ENCODE data around the gene CDON.

Gene CDON

DNA sequence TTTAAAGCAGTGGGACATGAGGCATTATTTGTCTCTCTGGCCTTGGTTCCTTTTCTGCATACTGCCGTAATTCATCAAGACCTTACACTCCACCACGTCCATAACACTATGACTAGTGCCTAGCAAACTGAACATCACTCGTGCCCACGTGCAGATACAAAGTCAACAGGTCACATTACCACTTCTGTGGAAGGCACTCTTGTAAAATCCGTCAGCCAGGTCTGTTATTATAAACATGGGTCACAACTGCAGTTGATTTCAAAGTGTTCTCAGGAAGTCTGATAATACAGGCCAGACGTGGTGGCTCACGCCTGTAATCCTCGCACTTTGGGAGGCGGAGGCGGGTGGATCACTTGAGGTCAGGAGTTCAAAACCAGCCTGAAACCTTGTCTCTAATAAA lies 102.7 kb downstream of the CDON start:
- no peak overlapping the region for H3K4me3 ChIP-seq (ENCODE audit: low read length)
- H3K9me3 ChIP-seq (ENCODE audit: control insufficient read depth, low read depth, low read length), result no peaks in the 10 kb centered on the region
- no peaks in the 10 kb centered on the region for H3K27me3 ChIP-seq (ENCODE audit: control insufficient read depth, insufficient read depth, low read length)
- H3K9ac ChIP-seq (ENCODE audit: low read length), result no peak overlapping the region
- peaks cover 3% of the 10 kb centered on the region for H3K36me3 ChIP-seq (ENCODE audit: control insufficient read depth, low read depth, low read length)
- no peaks in the 10 kb centered on the region for H3K4me1 ChIP-seq (ENCODE audit: control insufficient read depth, low read depth, low read length)
- no peak overlapping the region for H3K27ac ChIP-seq (ENCODE audit: low read length)

DNA sequence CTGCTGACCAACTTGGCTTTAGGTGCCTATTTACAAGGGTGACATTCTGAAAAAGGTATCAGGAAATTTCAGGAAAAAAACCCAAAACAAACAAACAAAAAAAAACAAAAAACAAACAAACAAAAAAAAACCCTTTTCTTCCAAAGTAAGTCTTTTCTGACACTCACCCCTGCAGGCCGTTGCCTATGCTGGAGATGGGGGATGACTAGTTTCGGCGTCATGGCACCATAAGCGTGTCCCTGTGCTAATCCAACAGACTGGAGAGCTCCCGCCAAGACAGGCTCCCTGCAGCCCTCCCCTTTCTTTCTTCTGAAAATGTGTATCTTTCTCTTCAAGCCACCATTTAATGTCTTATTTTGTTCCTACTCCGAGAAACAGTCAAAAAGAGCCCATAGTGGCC lies 103.2 kb downstream of the CDON start:
- Histone ChIP-seq H3K9me3 (ENCODE audit: control insufficient read depth, low read depth, low read length) (no peaks in the 10 kb centered on the region), H3K36me3 (ENCODE audit: control insufficient read depth, low read depth, low read length) (peaks cover 3% of the 10 kb centered on the region), H3K27ac (ENCODE audit: low read length) (no peak overlapping the region), H3K4me3 (ENCODE audit: low read length) (no peak overlapping the region), H3K9ac (ENCODE audit: low read length) (no peak overlapping the region), H3K27me3 (ENCODE audit: control insufficient read depth, insufficient read depth, low read length) (no peaks in the 10 kb centered on the region), H3K4me1 (ENCODE audit: control insufficient read depth, low read depth, low read length) (no peaks in the 10 kb centered on the region)

DNA sequence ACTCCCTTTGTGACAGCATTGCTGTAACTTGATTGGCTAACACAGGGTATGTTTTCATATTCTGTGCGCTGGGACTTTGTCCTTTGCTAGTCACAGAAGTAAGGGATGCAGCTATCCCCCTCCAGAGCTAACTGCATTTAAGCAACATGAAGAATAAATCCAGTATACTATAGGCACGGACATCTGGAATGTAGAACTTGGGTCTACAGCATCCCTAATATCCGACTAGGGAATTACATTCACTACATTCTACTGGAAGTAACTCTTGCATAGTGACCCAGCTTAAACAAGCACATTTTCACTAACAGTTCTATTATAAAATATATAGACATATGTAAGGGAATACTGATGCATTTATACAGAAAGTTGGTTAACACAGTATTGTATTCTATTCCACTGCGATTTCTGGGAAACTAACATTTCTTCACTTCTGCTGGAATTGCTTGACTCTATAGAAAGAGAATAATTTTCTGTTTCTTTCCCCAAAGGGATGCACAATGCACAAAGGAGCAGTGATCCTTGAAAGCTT lies 103.7 kb downstream of the CDON start:
- H3K9me3 ChIP-seq (ENCODE audit: control insufficient read depth, low read depth, low read length), result no peaks in the 10 kb centered on the region
- no peaks in the 10 kb centered on the region for H3K27me3 ChIP-seq (ENCODE audit: control insufficient read depth, insufficient read depth, low read length)
- H3K27ac ChIP-seq (ENCODE audit: low read length), result no peak overlapping the region
- no peaks in the 10 kb centered on the region for H3K4me1 ChIP-seq (ENCODE audit: control insufficient read depth, low read depth, low read length)
- peaks cover 3% of the 10 kb centered on the region for H3K36me3 ChIP-seq (ENCODE audit: control insufficient read depth, low read depth, low read length)
- no peak overlapping the region for H3K4me3 ChIP-seq (ENCODE audit: low read length)
- H3K9ac ChIP-seq (ENCODE audit: low read length), result no peak overlapping the region

DNA sequence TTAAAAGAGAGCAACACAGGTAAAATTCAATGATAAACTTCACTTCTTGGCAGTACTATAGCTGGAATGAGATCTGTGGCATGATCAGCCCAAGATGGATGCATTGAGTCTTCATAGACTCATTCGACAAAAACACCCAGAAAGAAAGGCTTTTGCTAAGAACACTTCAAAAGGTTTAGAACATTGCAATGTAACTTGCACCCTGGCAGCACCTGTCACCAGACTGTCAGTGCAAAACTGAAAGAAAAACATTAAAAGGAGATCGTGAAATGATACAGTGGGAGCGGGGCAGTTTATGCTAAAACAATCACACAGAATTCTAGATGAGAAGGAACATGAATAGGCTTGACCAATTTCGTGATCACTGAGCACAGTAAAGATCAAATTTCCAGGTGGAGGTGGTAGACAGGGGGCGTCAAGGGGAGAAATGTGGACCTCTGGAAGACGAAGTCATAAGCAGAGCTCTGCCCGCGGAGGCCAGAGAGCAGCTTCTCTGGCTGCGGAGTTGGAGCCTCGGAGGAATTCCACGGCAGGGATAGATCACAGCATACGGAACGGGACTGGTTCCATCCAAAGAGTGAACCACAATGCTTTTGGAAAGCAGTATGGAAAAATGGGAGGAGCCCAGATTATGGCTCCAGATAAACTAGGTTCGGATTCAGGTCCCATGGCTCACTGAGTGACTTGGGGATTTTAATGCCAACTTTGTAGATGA lies 104.9 kb downstream of the CDON start:
- H3K9me3 ChIP-seq (ENCODE audit: control insufficient read depth, low read depth, low read length), result no peaks in the 10 kb centered on the region
- peaks cover 3% of the 10 kb centered on the region for H3K36me3 ChIP-seq (ENCODE audit: control insufficient read depth, low read depth, low read length)
- H3K27me3 ChIP-seq (ENCODE audit: control insufficient read depth, insufficient read depth, low read length), result no peaks in the 10 kb centered on the region
- no peaks in the 10 kb centered on the region for H3K4me1 ChIP-seq (ENCODE audit: control insufficient read depth, low read depth, low read length)
- no peak overlapping the region for H3K9ac ChIP-seq (ENCODE audit: low read length)
- H3K27ac ChIP-seq (ENCODE audit: low read length), result no peak overlapping the region
- H3K4me3 ChIP-seq (ENCODE audit: low read length), result no peak overlapping the region

DNA sequence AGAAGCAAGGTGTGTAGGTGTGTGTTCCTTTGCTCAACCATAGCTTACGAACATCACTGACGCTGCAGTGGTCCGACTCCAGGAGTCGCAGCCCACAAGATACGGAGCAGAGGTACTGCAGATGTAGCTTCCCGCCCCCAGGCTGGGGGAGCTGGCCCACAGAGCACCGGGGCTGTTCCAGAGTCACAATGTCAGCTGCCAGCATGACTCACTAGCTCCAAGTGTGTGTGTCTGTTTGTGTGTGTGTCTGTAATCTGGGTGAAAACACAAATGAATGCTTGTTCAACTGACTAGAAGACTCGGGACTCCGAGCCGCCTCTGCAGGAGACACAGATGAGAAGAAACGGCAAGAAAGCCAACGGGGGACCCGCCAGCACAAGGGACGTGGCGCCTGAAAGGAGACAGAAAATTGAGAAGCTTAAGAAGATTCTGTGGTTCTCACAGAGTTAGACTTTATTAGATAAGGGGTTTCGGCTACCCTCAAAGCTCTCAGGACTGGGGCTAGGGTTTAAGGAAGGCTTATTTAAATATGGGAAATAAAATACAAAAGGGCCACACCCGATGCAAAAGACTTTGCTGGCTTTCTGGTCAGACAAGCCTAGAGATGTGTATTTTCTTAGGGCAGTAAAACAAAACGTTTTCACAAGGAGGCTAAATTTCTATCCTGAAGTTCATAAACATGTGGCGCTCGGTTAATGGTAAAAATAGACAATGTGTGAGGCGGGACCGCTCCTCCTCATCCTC lies 106.1 kb downstream of the CDON start:
- Histone ChIP-seq H3K27me3 (ENCODE audit: control insufficient read depth, insufficient read depth, low read length) (no peaks in the 10 kb centered on the region), H3K36me3 (ENCODE audit: control insufficient read depth, low read depth, low read length) (peaks cover 3% of the 10 kb centered on the region), H3K9me3 (ENCODE audit: control insufficient read depth, low read depth, low read length) (no peaks in the 10 kb centered on the region), H3K9ac (ENCODE audit: low read length) (no peak overlapping the region), H3K4me1 (ENCODE audit: control insufficient read depth, low read depth, low read length) (no peaks in the 10 kb centered on the region), H3K4me3 (ENCODE audit: low read length) (no peak overlapping the region), H3K27ac (ENCODE audit: low read length) (no peak overlapping the region)

DNA sequence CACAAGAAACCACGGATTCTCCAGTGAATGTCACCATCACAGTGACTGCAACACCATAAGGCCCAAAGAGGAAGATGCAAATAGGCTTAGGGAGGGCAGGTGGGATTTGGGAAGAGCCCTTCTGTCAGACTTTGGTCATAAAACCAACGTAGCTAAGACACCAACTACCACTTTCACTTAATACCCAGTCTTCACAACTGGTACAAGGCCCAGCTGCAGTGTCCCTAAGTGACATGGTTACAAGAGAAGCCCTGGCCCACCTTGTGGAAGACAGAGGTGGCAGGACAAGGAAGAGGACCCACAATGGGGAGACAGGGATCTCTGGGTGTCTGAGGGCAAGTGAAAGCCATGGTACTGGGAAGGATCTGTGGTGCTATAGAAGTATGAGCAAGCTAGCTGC lies 106.8 kb downstream of the CDON start:
- H3K4me3 ChIP-seq (ENCODE audit: low read length), result no peak overlapping the region
- H3K27me3 ChIP-seq (ENCODE audit: control insufficient read depth, insufficient read depth, low read length), result no peaks in the 10 kb centered on the region
- no peaks in the 10 kb centered on the region for H3K4me1 ChIP-seq (ENCODE audit: control insufficient read depth, low read depth, low read length)
- H3K9me3 ChIP-seq (ENCODE audit: control insufficient read depth, low read depth, low read length), result no peaks in the 10 kb centered on the region
- no peak overlapping the region for H3K27ac ChIP-seq (ENCODE audit: low read length)
- peaks cover 3% of the 10 kb centered on the region for H3K36me3 ChIP-seq (ENCODE audit: control insufficient read depth, low read depth, low read length)
- no peak overlapping the region for H3K9ac ChIP-seq (ENCODE audit: low read length)

DNA sequence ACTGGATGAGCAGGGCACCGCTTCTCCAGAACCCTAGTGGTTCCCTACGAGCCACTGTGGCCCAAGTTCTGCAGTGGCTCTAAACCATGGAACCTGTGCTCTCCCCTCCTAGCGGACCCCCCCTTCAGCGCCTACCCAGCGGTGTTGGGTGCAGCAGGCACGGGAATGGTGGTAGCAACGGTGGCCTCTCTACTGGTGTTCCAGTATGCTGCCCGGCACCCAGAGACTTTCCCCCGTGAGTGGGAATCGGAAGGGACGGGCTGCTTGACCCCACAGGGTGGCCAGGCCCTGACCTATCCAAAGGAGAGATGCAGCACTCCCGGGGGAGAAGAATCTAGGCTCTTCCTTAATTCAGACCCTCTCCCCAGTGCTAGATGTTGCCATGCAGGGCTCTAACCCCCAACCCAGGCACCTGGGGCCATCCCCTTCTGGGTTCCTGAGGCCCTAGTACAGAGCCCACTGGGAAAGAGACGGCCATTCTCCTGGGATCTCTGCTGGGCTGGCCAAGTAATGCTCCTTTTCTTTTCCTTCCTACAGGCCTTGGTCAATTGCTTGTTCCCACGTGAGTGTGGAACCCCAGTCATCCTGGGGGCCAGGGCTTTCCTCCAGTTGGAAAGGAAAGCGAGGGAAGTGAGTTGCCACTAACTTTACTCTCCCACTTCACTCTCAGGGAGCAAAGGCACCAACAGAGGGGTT lies 107.6 kb downstream of the CDON start:
- no peaks in the 10 kb centered on the region for H3K9me3 ChIP-seq (ENCODE audit: control insufficient read depth, low read depth, low read length)
- H3K4me1 ChIP-seq (ENCODE audit: control insufficient read depth, low read depth, low read length), result no peaks in the 10 kb centered on the region
- H3K27me3 ChIP-seq (ENCODE audit: control insufficient read depth, insufficient read depth, low read length), result no peaks in the 10 kb centered on the region
- H3K27ac ChIP-seq (ENCODE audit: low read length), result no peak overlapping the region
- H3K36me3 ChIP-seq (ENCODE audit: control insufficient read depth, low read depth, low read length), result peaks cover 3% of the 10 kb centered on the region
- no peak overlapping the region for H3K9ac ChIP-seq (ENCODE audit: low read length)
- no peak overlapping the region for H3K4me3 ChIP-seq (ENCODE audit: low read length)

DNA sequence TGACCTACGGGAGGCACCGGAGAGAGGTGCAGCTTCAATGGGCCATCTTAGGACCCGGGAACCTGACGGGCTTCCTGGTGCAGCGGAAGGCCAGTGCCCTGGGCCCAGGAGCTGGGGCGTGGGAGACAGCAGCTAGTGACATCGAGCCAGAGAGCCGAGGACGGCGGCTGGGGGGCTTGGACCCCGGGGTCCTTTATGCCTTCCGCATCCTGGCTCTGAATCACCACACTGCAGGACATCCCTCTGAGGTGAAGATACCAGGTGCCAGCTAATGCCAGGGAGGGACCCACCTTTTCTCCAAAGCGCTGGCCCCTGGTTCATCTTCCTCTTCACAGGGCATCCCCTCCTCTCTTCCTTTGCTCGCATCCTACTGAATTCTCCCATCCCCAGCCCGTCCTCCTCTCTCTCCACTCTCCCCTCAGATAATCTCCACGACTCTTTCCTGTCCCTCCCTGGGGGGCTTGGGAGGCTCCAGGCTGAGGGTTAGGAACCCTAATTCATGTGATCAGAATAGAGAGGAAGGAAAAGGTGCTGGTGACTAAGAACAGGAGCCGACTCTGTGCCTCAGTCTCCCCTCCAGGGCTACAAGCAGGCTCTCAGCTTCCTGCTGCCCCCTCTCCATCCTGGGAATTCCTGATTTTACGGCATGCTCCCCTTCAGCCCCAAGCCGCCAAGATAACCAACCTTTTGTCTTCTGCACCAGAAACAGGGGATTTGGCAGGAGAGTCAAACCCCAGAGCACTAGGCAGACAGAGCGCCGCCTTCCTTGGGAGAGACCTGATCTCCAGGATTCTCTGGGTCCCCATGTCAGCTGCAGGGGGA lies 108.3 kb downstream of the CDON start:
- Histone ChIP-seq H3K4me3 (ENCODE audit: low read length) (no peak overlapping the region), H3K4me1 (ENCODE audit: control insufficient read depth, low read depth, low read length) (no peaks in the 10 kb centered on the region), H3K9me3 (ENCODE audit: control insufficient read depth, low read depth, low read length) (no peaks in the 10 kb centered on the region), H3K36me3 (ENCODE audit: control insufficient read depth, low read depth, low read length) (peaks cover 3% of the 10 kb centered on the region), H3K27ac (ENCODE audit: low read length) (no peak overlapping the region), H3K27me3 (ENCODE audit: control insufficient read depth, insufficient read depth, low read length) (no peaks in the 10 kb centered on the region), H3K9ac (ENCODE audit: low read length) (no peak overlapping the region)

DNA sequence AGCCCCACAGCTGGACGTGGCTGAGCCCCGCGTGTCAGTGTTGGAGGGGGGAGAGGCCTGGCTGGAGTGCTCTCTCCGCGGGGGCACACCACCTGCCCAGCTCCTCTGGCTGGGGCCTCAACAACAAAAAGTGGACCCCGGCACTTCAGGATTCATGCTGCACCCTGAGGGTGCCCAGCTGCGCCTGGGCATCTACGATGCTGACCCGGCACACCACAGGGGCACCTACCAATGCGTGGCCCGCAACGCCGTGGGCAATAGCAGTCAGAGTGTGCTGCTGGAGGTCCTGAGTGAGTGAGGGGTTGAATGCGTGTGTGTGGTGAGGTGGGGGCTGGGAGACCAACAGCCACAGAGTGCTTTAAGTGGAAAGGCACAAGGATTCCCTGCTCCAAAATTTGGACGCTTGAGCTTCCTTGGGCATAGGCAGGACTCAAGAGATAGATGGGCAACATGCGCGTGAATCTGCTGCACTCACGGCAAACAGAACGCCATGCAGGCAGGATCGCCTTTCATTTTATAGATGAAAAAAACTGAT lies 109.2 kb downstream of the CDON start:
- H3K4me3 ChIP-seq (ENCODE audit: low read length), result no peak overlapping the region
- H3K4me1 ChIP-seq (ENCODE audit: control insufficient read depth, low read depth, low read length), result no peaks in the 10 kb centered on the region
- H3K9ac ChIP-seq (ENCODE audit: low read length), result no peak overlapping the region
- no peaks in the 10 kb centered on the region for H3K9me3 ChIP-seq (ENCODE audit: control insufficient read depth, low read depth, low read length)
- H3K36me3 ChIP-seq (ENCODE audit: control insufficient read depth, low read depth, low read length), result no peaks in the 10 kb centered on the region
- no peak overlapping the region for H3K27ac ChIP-seq (ENCODE audit: low read length)
- no peaks in the 10 kb centered on the region for H3K27me3 ChIP-seq (ENCODE audit: control insufficient read depth, insufficient read depth, low read length)

DNA sequence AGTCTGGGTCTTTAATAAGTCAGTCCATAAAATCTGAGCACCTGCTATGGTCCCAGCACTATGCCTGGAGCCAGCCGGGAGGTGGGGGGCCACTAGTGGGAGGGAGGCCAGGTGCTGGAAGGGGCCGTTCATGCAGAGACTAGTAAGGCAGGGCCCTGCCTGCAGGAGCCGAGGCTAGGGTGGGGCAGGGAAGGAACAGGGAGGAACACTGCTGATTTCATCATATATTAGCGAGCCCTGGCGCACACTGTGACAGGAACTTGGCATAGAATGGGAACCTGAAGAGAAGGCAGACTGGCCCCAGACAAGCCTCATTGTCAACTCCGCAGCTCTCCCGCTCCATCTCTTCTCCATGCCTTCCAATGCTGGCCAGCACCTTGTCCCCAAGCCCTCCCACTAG lies 109.7 kb downstream of the CDON start:
- no peak overlapping the region for H3K9ac ChIP-seq (ENCODE audit: low read length)
- no peaks in the 10 kb centered on the region for H3K4me1 ChIP-seq (ENCODE audit: control insufficient read depth, low read depth, low read length)
- H3K27me3 ChIP-seq (ENCODE audit: control insufficient read depth, insufficient read depth, low read length), result no peaks in the 10 kb centered on the region
- no peaks in the 10 kb centered on the region for H3K36me3 ChIP-seq (ENCODE audit: control insufficient read depth, low read depth, low read length)
- H3K4me3 ChIP-seq (ENCODE audit: low read length), result no peak overlapping the region
- no peaks in the 10 kb centered on the region for H3K9me3 ChIP-seq (ENCODE audit: control insufficient read depth, low read depth, low read length)
- no peak overlapping the region for H3K27ac ChIP-seq (ENCODE audit: low read length)

DNA sequence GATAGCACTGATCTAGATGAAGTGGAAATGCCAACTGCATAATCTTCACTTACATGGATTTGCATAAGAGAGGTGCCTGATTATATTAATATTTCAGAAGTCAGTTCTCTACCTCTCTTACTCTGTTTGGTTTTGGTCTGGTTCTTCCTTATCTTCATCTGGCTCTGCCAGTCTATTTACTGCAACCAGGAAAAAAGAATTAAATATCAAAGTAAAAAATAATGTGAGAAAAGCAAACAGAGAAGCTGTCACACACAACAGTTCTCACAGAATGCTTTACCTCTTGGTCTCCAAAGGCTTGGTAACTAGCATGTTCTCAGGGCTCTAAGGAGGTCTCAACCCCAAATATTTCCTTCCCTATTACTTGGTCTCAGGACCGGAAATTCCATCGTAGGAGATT lies 110.1 kb downstream of the CDON start:
- Histone ChIP-seq H3K9me3 (ENCODE audit: control insufficient read depth, low read depth, low read length) (no peaks in the 10 kb centered on the region), H3K4me3 (ENCODE audit: low read length) (no peak overlapping the region), H3K9ac (ENCODE audit: low read length) (no peak overlapping the region), H3K27ac (ENCODE audit: low read length) (no peak overlapping the region), H3K27me3 (ENCODE audit: control insufficient read depth, insufficient read depth, low read length) (no peaks in the 10 kb centered on the region), H3K4me1 (ENCODE audit: control insufficient read depth, low read depth, low read length) (no peaks in the 10 kb centered on the region), H3K36me3 (ENCODE audit: control insufficient read depth, low read depth, low read length) (no peaks in the 10 kb centered on the region)
